Glomerular visceral epithelial cell (primary cell): ENCODE results near the gene SHANK2.
A peak's percentile ranks its signal among the peaks of the same experiment; 100 is the strongest.

ENCODE experiments used
- DNase-seq: peaks from one replicate; pipeline ENCODE4 v3.0.0-alpha.2; 2016; ENCODE audit errors: extremely low spot score

Gene SHANK2

DNA sequence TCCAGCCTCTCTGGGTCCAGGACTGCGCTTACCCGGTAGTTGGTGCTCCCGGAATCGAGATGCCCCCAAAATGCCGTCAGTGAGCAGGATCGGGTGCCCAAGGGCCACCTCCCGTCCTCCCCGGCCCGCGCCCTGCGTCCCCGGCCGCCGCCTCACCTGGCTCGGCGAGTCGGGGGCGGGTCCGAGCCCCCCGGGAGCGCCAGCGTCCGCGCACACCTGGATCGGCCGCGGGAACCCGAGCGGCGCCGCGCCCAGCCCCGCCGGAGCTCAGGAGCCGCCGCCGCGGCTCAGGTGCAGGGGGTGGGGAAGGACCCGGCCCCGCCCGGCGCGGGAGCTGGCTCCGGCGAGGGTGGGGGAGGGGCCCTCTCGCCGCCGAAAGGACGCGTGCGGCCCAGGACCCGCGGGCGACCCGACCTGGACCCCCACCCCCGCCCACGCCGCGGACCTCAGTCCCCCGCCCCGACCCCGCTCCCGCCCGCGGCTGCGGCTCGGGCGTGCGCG lies at the start of gene SHANK2:
Gene SHANK2 (minus strand): TSS at position 309 of the 501 bp plus-strand sequence. CDS start 105,251 bp downstream, outside the sequence.
- no peak for DNase-seq

DNA sequence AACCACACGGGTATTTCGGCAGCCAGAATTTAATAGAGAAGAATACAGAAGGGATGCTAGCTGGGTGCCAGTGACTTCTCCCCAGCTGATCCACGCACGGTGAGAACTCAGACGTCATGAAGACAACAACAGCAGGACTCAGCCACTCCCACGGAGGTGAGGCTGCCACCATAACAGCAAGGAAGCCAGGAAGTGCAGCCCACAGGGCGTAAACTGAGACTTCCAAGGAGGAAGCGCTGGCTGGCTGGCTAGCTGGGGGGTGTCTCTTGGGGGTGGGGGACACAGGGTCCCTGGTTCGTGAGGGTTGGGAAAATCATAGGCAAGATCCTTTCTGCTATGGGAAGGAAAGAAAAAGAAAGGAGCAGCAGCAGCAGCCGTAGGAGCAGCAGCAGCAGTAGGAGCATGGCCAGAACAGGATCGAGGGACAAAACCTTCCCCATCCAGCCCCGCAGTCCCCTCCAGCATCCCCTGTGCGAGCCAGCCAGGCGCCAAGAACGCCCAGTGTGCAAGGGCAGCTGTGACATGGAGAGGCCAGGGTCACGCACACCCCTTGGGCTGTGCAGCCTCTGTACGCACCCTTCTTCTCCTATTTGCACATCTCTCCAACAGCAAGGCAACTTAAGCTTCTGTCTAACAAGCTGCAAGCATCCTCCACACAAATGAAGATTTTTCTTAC lies 49.6 kb upstream of the SHANK2 start:
- DNase-seq = no peak

DNA sequence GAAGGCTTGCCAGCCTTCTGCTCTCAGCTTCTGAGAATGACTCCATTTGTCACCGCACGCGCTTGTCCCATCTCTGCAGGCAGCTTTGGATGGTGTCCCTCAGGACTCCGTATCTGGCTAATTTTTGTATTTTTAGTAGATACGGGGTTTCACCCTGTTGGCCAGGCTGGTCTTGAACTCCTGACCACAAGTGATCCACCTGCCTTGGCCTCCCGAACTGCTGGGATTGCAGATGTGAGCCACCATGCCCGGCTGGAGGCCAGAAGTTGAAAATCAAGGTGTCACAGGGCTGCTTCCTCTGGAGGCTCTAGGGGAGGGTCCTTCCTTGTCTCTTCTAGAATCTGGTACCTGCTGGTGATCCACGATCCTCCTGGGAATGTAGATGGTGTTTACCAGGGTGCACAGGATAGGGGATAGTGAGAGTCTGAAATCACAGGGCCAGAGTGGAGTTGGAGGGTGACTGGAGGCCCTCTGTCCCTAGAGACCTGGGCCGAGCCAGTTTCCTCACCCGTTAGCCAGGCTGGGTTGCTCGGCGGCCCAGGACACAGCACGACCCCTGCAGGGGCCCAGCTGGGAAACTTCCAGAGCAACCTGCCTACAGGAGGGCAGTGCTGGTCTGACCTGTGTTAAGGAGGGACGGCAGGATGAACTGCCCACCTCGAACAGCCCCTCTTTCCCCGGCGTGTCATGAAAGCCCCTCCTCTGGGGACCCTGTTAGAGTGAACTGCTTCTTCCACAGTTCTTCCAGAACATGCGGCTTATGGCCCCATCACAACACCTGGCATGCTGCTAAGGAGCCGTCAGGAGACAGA lies 48.9 kb upstream of the SHANK2 start:
- DNase-seq = no peak

DNA sequence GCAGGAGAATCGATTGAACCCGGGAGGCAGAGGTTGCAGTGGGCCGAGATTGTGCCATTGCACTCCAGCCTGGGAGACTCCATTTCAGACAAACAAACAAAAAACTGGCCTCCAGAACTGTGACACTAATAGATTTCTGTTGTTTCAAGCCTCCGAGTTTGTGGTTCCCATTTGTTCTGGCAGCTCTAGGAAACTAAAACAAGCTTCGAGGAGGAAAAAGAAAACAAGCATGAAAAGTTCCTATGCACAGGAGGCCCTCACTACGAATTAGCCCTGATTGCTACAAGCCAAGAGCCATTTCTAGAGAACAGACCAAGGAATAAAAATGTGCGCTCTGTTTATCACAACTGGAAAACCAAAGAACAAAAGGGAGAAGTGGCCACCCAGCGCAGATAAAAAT lies 47.8 kb upstream of the SHANK2 start:
- no peak for DNase-seq

DNA sequence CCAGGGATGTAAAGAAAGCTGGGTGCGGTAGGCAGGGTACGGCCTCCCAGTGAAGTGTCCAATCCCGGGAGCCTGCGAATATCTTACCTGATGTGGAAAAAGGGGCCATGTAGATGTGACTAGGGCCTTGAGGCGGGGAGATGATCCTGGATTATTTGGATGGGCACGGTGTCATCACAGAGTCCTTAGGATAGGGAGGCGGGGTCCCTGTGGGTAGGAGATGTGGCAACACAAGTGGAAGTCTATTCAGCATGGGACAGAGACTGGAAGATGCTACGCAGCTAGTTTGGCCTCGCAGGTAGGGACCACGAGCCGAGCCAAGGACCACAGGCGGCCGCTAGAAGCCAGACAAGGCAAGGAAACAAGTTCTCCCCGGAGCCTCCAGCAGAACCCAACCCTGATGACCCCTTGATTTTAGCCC lies 46.4 kb upstream of the SHANK2 start:
- no peak for DNase-seq

DNA sequence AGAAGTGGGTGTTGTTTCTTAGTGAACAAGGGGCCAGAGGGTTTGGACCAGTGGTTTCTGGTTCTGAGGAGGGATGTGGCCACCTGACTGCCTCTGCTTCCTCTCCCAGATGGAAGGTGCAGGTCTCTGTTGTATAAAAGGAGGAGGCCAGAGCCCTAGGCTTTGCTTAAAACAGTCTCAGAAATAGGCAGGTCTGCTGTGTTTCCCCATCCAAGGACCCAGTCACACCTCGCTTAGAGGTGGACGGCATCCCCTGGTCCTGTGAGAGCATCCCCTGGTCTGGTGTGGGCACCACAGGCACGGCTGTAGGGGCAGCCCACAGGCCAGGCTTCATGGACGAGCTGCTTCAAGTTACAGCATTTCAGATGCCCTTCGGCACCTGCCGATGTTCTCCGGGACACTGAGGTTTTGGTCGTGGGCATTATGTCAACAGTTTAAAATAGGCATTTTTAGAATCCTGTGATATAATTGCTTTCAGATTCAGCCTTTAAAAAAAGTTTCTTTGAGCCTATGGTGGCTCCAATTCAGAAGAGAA lies 45.7 kb upstream of the SHANK2 start:
- DNase-seq = no peak

DNA sequence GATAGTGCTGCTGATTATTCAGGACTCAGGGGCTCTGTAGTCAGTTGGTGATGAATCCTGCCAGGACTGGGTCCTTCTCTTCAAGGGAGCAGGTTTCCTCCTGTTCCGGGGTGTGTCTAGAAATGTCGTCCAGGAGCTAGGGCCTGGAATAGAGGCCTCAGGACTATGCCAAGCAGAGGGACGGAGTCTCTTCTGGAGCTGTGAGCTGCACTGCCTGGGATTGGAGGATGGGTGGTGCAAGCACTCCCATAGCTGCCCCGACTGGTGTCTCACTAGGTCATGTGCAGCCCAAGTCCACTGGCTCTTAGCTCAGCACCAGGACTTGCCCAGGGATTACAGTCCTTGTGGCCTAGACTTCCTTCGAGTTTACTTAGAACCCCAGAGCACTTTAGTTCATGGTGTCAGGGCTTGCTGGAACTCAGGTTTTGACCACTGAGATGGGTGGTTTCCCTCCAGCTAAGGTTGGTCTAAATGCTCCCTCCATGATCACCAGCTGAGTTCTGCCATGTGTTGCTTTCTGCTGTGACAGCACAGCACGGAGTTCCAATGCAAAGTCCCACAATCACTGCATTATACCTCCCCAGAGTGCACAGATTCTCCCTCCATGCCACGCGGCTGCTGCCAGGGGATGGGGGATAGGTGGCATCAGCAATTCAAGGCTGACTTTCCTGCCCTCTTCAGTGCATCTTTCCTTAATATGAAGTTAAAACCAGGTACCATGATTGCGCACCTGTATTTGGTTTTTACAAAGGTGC lies 42.6 kb upstream of the SHANK2 start:
- no peak for DNase-seq

DNA sequence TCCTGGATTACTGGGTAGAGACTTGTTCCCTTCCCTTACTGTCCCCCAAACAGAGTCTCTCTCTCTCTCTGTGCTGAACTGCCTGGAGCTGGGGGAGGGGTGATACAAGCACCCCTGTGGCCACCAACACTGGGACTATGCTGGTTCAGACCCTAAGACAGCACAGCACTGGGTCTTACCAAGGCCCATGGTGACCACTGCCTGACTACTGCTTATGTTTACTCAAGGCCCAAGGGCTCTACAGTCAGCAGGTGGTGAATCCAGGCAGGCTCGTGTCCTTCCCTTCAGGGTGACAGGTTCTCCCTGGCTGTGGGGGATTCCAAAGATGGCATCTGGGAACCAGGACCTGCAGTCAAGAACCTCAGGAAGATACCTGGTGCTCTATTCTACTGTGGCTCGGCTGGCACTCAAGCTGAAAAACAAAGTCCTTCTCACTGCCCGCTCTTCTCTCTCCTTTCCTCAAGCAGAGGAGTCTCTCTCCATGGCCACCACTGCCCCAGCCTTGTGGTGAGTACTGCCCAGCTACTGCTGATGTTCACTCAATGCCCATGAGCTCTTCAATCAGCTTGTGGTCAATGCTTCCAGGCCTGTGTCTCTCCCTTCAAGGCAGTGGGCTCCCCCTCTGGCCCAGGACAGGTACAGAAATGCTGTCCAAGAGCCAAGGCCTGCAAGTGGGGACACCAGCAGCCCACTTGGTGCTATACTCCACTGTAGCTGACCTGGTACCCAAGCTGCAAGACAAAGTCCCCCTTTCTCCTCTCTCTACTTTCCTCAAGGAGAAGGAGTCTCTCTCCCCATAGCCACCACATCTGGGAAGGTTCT lies 41.8 kb upstream of the SHANK2 start:
- no peak for DNase-seq

DNA sequence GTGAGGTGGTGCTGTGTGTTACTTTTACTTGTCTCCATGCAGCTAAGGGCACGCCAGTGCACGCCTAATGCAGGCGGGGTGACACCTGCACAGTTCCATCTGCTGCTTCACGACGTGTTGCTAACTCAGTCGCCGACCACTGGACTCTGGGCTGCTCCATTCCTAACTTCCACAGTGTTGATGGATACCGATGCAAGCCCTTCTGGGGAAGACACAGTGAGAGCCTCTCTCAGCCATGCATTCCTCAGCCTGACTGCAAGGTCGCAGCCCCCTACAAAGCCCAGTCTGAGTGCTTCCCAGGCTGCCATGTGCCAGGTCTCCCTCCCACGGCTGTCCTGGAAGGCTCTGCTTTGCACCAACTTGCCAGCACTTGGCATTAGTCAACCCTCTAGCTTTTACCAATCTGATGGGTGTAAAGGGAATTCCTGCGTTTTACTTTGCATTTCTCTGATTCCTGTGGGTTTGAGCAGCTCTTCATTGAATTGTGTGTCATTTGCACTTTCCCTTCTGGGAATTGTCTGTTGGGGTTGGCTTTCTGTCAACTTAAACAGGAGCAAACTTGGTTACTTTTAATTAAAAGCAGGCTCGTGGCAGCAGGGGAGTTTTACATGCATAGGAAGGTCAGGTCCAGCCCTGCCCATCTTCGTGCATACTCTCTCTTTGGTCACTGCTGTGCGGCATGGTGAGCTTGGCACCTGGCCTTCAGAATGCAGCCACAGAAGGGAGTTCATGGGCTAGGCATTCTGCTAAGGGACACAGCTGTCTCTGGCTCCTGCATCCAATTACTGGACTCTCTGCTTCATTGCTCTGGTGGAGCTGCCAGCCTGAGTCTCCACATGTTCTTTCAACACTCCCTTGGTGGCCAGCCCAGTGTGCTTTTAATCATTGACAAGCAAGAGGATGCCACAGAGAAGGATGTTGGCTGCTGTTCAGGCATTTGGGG lies 34.6 kb upstream of the SHANK2 start:
- DNase-seq = peak; percentile 97

DNA sequence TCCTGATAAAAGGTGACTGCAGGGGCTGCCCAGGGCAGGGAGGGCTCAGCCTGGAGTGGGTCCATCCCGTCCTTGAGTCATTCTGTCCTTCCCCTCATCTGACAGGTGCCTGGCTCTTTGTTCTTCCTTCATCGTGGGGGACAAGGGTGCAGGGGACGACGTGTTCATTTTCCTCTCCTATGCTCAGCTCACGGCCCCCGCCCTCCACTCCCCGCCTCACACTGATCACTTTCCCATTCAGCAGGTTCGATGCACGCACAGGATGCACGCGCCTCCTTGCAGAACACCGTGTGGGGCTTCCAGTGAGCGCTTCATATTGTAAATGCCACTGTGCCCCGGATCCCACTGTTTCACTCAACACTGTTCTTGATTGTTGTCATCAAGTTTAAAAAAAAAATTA lies 32.7 kb upstream of the SHANK2 start:
- no peak for DNase-seq

DNA sequence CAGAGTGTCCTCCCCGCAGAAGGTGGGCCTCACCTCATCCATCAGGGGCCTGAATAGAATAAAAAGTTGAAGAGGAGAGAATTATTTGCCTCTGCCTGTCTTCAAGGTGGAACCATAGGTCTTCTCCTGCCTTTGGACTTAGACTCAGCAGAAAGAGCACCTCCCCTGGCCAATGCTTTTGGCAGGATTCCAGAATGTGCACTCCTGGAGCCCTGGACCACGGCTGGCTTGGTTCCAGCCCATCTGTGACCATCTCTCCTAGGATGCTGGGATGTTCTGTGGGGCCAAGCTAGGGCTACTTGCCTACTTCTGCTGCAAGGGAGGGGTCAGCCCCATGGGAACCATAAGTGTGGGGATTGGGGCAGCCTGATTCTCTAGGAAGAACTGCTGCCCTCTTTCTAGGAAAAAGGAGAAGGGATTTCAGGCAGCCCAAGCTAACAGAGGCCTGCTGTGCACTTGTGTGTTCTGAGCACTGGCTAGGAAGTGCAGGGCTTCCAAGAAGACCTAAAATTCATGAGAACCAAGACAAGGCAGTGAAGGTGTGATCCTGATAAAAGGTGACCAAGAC lies 32.2 kb upstream of the SHANK2 start:
- peak; percentile 78 for DNase-seq

DNA sequence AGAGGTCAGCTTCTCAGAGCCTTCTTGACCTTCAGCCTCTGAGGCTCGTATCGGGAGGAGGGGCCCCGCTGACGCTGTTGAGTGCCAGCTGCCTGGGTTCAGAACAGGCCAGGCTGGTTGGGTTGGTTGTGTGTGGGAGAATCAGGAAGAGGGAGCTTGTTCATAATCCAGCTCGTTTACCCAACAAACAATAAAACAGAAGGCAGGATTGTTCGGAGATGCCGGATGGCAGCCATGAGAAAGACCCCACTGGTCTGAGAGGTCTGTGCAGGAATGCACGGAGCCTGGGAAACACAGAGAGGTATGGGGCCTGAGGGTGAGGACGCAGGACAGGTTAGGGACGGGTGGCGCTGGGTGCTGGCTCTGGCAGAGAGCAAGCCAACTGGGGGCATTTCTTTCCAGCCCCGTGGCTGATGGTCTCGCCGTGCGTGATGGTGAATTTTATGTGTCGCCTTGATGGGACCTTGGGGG lies 31.6 kb upstream of the SHANK2 start:
- no peak for DNase-seq

DNA sequence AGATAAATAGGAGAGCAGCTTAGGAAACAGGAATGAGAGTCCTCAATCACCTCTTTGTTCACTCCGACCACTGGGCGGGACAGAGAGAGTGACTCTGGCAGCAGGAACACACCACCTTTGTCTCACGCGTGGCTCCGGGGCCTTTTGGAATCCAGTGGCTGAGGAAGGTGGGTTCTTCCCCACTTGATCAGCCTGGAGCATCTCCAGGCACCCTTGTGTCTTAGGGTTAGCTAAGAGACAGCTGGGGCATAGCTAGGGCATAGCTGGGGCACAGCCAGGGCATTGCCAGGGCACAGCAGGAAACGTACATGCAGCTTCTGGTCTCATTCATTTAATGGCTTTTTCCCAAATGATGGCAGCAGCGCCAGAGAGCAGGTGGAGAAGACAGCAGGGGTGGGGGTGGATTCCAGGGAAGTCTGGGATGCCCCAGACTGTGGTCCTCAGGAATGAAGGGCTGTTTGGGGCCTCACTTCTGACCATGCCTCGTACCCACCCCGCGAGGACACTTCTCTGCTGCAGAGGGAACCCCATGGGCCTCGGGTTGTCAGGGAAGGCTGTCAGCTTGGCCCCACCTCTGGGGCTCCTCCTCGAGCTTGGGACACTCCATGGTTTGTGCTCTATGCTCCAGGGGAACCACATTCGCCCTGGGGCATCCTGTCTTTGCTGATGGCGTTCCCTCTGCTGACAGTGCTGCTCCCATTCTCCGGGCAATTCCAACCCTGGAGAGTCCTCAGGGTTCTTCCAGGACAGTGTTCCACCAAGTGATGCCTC lies 30.4 kb upstream of the SHANK2 start:
- DNase-seq = no peak

DNA sequence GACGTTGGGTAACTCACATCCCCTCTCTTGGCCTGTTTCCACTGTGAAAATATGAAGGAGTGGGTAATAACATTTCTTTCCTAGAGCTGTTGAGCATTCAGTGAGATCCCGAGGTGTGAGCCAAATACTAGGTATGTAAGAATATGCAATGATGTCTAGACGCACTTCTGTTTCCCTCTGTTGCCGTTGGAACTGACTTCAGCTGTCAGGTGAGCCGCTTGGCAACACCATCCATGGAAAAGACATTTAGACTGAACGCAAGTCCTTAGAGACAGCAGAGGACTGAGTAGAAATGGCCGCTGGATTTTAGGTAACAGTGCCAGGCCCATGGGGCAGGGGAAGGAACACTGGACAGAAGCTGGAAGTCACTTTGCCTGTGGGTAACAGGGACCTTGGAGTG lies 29.5 kb upstream of the SHANK2 start:
- DNase-seq = no peak

DNA sequence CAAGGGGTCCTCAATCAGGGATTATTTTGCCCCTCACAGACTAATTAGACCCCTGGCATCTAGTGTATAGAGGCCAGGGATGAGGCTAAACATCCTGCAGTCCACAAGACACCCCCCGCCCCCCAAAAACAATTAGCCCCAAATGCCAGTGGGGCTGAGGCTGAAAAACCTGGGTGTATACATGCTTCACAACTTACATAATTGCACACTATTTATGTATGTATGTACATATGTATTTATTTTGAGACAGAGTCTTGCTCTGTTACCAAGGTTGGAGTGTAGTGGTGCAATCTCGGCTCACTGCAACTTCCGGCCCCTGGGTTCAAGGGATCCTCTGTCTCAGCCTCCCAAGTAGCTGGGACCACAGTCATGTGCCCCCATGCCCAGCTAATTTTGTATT lies 28.8 kb upstream of the SHANK2 start:
- no peak for DNase-seq

DNA sequence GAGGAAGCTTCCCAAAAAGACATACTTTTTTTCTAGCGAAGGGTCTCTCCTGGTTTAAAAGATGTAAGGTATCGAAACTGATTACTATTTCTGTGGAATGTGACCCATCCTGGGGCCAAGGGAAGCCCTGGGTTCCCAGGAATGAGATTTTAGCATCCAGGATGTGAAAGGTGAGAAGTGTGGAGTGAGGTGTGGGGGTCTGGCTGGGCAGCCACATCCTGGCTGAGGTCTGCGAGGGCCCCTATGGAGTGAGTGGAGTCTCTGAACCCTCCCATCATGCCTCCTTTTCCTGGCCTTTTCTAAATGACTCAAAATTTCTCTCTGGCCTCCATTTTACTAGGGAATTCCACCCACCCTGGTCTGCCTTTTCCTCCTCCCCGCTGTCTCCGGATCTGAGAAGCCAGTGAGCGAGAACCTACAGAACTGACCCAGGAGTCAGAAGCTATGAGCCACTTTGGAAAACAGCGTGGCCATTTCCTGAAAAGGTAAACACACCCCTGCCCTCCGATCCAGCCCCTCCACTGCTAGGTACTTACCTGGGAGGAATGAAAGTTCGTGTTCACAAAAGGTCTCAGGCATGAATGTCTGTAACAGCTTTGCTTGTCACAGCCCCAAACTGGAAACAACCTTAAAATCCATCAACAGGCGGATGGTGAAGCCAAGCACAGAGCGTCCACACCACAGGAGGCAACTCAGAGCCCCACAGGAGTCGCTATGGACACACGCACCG lies 27.7 kb upstream of the SHANK2 start:
- DNase-seq = no peak

DNA sequence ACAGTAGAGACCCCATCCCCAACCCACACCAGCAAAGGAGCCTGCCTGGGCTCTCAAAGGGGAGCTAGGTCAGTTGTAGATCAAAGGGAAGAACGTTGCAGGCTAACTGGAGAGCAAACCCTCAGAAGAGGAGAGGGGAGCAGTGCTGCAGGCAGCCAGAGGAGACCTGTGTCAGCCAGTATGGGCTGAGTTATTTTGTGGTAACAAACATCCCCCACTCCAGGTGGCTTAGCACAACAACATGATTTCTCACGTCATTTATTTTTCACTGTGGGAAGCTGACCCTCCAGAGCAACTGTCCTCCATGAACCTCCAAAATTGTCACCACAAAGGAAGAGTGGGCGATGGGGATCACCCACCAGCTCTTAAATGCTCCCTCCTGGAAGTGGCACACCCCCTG lies 19.8 kb upstream of the SHANK2 start:
- no peak for DNase-seq
